Measurements from ENCODE around the gene ATXN1.
A peak's percentile ranks its signal among the peaks of the same experiment; 100 is the strongest.

ATXN1 gene

GRCh38 chr6:16503970-16504415 lies 257.3 kb downstream of the ATXN1 start:
- TF ChIP-seq EZH2phosphoT487 (IDR thresholded peaks at IDR 0.05; ENCODE audit: borderline replicate concordance) (no peak), CTCF (conservative IDR thresholded peaks at IDR 0.05; ENCODE audit: low read length) (no peak)
- Histone ChIP-seq H3K9me2 (replicated peaks; ENCODE audit: low read depth, low read length) (no peaks in the 10 kb centered on the region), H3K9me3 (ENCODE audit: insufficient read depth, low read depth, low read length) (no peaks in the 10 kb centered on the region), H3K4me1 (ENCODE audit: insufficient read depth, low read length, poor library complexity, severe bottlenecking) (peaks cover 39% of the 10 kb centered on the region), H3K36me3 (ENCODE audit: insufficient read depth, low read length) (no peaks in the 10 kb centered on the region), H3K9ac (ENCODE audit: low read depth, low read length, poor library complexity, severe bottlenecking) (peak overlapping the region; percentile 13), H3K27me3 (ENCODE audit: insufficient read depth, low read length, poor library complexity, severe bottlenecking) (no peaks in the 10 kb centered on the region), H3K4me2 (ENCODE audit: low read depth, low read length, poor library complexity, severe bottlenecking) (peak overlapping the region; percentile 81), H4K20me1 (ENCODE audit: insufficient read depth, low read length, poor library complexity, severe bottlenecking) (no peaks in the 10 kb centered on the region), H3K4me3 (ENCODE audit: low read length, poor library complexity, severe bottlenecking) (peak overlapping the region; percentile 67), H3F3A (ENCODE audit: low read depth) (no peaks in the 10 kb centered on the region), H3K79me2 (ENCODE audit: insufficient read depth, low read length) (no peaks in the 10 kb centered on the region), H2AFZ (ENCODE audit: low read length) (no peak overlapping the region)

GRCh38 chr6:16503241-16503775 lies 258.0 kb downstream of the ATXN1 start:
- Histone ChIP-seq H3K4me3 (ENCODE audit: low read length, poor library complexity, severe bottlenecking) (peak overlapping the region; percentile 67), H3K79me2 (ENCODE audit: insufficient read depth, low read length) (no peaks in the 10 kb centered on the region), H3K9ac (ENCODE audit: low read depth, low read length, poor library complexity, severe bottlenecking) (no peak overlapping the region), H2AFZ (ENCODE audit: low read length) (no peak overlapping the region), H3K9me3 (ENCODE audit: insufficient read depth, low read depth, low read length) (no peaks in the 10 kb centered on the region), H3K4me2 (ENCODE audit: low read depth, low read length, poor library complexity, severe bottlenecking) (peak overlapping the region; percentile 81), H3K9me2 (replicated peaks; ENCODE audit: low read depth, low read length) (no peaks in the 10 kb centered on the region), H3K4me1 (ENCODE audit: insufficient read depth, low read length, poor library complexity, severe bottlenecking) (peaks cover 39% of the 10 kb centered on the region), H4K20me1 (ENCODE audit: insufficient read depth, low read length, poor library complexity, severe bottlenecking) (no peaks in the 10 kb centered on the region), H3K27me3 (ENCODE audit: insufficient read depth, low read length, poor library complexity, severe bottlenecking) (no peaks in the 10 kb centered on the region), H3K36me3 (ENCODE audit: insufficient read depth, low read length) (no peaks in the 10 kb centered on the region), H3F3A (ENCODE audit: low read depth) (no peaks in the 10 kb centered on the region)
- TF ChIP-seq EZH2phosphoT487 (IDR thresholded peaks at IDR 0.05; ENCODE audit: borderline replicate concordance) (no peak), CTCF (conservative IDR thresholded peaks at IDR 0.05; ENCODE audit: low read length) (no peak)

- TF ChIP-seq EZH2phosphoT487 (IDR thresholded peaks at IDR 0.05; ENCODE audit: borderline replicate concordance) (no peak), CTCF (conservative IDR thresholded peaks at IDR 0.05; ENCODE audit: low read length) (no peak)
- no peaks in the 10 kb centered on the region for H4K20me1 ChIP-seq (ENCODE audit: insufficient read depth, low read length, poor library complexity, severe bottlenecking)
- H3K9me2 ChIP-seq (replicated peaks; ENCODE audit: low read depth, low read length), result no peaks in the 10 kb centered on the region
- peaks cover 42% of the 10 kb centered on the region for H3K4me1 ChIP-seq (ENCODE audit: insufficient read depth, low read length, poor library complexity, severe bottlenecking)
- H3K27me3 ChIP-seq (ENCODE audit: insufficient read depth, low read length, poor library complexity, severe bottlenecking), result no peaks in the 10 kb centered on the region
- no peak overlapping the region for H3K9ac ChIP-seq (ENCODE audit: low read depth, low read length, poor library complexity, severe bottlenecking)
- no peaks in the 10 kb centered on the region for H3K79me2 ChIP-seq (ENCODE audit: insufficient read depth, low read length)
- H3F3A ChIP-seq (ENCODE audit: low read depth), result 0 out of 2 replicates have a peak, but pooled peaks cover 6% of the 10 kb centered on the region
- no peak overlapping the region for H3K4me2 ChIP-seq (ENCODE audit: low read depth, low read length, poor library complexity, severe bottlenecking)
- H3K4me3 ChIP-seq (ENCODE audit: low read length, poor library complexity, severe bottlenecking), result no peak overlapping the region
- H3K36me3 ChIP-seq (ENCODE audit: insufficient read depth, low read length), result no peaks in the 10 kb centered on the region
- H3K9me3 ChIP-seq (ENCODE audit: insufficient read depth, low read depth, low read length), result no peaks in the 10 kb centered on the region
- H2AFZ ChIP-seq (ENCODE audit: low read length), result no peak overlapping the region
Observed at GRCh38 chr6:16498957-16499356, 262.3 kb downstream of the ATXN1 start.

Measured in Loucy (cell line).